ENCODE measurements around the gene TMEM125.

TMEM125 gene

GRCh38 chr1:43288785-43289706 lies 19.3 kb downstream of the TMEM125 start:
- in situ Hi-C loops (cut with MboI; ENCODE audit: low sequenced_read_pairs) = no loop called here

GRCh38 chr1:43292216-43292615 lies 22.4 kb downstream of the TMEM125 start:
- in situ Hi-C loops (cut with MboI; ENCODE audit: low sequenced_read_pairs) = no loop called here

GRCh38 chr1:43292679-43293078 lies 22.9 kb downstream of the TMEM125 start:
- in situ Hi-C loops (cut with MboI; ENCODE audit: low sequenced_read_pairs) = no loop called here

GRCh38 chr1:43293176-43293575 lies 23.4 kb downstream of the TMEM125 start:
- in situ Hi-C loops (cut with MboI; ENCODE audit: low sequenced_read_pairs) = no loop called here

- in situ Hi-C loops (cut with MboI; ENCODE audit: low sequenced_read_pairs) = no loop called here
Measured at GRCh38 chr1:43293896-43294760, 24.3 kb downstream of the TMEM125 start.

DNA sequence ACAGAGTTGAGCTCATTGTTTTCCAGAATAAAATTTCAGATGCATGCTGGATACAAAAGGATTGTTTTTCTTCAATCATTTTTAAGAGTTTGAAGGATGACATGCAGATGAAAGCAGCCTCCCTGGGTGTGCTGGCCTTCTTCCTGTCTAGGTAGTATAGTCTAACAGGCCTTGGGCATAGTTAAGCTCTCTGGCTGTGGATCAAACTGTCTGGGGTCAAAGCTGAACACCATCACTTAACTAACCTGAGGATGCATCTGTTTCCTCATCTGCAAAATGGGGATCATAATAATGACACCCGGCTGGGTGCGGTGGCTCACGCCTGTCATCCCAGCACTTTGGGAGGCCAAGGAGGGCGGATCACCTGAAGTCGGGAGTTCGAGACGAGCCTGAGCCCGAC lies 25.0 kb downstream of the TMEM125 start:
- in situ Hi-C loops (cut with MboI; ENCODE audit: low sequenced_read_pairs) = no loop called here

DNA sequence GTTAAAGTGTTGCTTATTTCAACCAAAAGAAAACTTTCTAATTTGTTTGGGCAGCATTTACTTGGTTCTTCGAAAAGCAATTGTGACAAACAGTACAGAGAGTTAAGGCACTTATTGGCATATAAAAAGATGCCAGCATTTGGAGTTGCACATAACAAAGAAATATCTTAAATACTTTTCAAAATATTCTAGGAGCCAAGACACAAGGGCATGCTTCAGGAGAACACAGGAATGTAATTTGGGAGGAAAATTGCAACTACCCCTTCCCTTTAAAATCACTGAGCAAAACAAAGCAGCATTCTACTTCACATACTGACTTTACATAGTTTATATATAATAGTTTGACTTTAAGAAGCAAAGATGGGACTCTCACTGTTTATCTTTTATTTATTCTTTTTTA lies 26.4 kb downstream of the TMEM125 start:
- in situ Hi-C loops (cut with MboI; ENCODE audit: low sequenced_read_pairs) = no loop called here

GRCh38 chr1:43298055-43298454 lies 28.3 kb downstream of the TMEM125 start:
- in situ Hi-C loops (cut with MboI; ENCODE audit: low sequenced_read_pairs) = no loop called here

DNA sequence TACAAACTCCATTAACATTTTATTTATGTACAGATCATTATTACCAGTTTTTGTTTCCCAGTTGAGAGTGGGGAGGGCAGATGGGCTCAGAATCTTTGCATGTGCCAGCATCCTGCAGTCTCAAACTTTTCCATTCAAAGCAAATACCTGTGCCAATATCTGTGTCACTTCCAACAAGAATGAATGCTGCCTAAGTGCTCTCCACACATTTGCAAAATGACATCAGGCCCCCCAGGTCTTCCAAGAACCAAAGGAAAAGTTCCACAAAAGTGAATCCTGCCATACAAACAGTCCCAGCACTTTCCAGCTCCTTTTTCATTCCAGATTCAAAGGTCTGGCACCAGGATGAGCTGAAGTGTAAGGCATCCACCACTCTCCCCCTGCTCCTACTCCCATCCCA lies 29.3 kb downstream of the TMEM125 start:
- in situ Hi-C loops (cut with MboI; ENCODE audit: low sequenced_read_pairs) = no loop called here

DNA sequence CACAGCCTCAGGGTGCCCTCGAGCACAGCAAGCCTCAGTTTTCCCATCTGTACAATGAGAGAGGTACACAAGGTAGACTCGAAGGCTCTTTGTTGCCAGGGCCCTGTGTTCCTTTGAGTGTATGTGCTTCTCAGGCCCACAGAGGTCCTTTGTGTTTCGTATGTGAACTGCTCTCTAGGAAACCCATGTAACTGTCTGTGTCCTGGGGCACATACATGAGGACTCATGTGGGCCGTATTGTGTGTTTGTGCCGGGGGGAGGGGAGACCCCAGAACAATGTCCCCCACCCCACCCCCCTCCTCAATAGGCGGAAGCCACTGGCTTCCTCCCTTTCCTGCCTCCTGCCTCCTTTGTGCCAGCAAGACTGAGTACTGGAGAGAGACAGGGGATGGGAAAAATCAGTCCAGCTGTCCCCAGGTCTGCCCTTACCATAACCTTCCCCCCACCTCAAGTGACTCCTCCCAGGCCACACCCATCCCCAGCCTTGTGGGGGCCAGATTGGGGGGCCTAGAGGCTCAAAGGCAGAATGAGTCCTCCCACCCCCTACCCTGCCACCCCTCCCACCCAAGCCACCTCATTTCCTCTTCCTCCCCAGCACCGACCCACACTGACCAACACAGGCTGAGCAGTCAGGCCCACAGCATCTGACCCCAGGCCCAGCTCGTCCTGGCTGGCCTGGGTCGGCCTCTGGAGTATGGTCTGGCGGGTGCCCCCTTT lies 30.8 kb downstream of the TMEM125 start, which contains the start of gene TIE1:
TIE1 (plus strand) TSS at position 605 of the 717 bp plus-strand sequence; CDS start at position 695, 90 bp downstream.
- in situ Hi-C loops (cut with MboI; ENCODE audit: low sequenced_read_pairs) = no loop called here

DNA sequence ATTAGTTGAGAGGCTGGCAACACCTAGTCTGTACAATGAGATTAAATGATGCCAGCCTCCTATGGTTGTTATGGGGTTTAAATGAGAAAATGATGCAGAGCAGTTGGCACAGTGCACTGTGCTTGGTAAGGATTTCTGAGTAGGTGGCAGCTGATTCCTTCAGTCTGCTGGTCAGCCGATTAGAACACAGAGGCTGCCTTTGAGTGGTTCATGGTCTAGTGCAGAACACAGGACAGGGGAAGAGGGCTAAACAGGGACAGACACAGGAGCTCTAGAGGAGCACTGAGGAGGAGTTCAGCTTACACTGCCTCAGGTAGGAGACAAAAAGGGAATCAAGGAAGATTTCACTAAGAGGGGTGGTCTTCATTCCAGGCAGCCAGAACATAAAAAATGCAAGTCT lies 32.4 kb downstream of the TMEM125 start:
- in situ Hi-C loops (cut with MboI; ENCODE audit: low sequenced_read_pairs) = no loop called here

DNA sequence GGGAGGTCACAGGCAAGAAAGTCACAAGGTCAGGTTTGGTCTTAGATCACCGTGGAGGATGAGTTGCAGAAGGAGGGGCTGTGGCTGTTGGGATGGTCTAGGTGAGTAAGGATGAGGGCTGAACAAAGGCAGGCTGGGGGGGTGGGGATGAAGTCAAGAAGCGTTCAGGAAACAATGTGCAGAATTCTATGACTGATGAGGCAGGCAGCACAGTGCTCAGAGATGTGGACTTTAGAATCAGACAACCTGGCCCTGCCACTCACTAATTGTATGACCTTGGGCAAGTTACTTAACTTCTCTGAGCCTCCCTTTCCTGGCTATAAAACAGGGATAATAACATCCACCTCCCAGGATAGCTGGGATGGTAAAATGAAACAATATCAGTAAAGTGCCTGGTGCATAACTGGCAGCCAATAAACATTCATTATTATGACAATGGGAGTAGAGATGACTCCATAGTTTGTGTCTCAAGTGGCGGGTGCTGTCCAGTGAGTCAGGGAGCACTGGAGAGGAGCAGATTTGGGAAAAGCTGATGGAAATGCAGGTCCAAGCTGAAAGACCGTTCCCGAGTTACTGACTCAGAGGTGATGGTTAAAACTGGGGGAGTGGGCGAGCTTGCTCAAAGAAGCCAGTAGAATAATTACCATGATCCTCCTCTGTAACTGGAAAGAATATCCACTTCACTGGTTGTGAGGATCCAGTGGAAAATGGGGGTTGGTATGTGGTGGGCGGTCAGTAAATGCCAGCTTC lies 33.1 kb downstream of the TMEM125 start:
- in situ Hi-C loops (cut with MboI; ENCODE audit: low sequenced_read_pairs) = no loop called here

DNA sequence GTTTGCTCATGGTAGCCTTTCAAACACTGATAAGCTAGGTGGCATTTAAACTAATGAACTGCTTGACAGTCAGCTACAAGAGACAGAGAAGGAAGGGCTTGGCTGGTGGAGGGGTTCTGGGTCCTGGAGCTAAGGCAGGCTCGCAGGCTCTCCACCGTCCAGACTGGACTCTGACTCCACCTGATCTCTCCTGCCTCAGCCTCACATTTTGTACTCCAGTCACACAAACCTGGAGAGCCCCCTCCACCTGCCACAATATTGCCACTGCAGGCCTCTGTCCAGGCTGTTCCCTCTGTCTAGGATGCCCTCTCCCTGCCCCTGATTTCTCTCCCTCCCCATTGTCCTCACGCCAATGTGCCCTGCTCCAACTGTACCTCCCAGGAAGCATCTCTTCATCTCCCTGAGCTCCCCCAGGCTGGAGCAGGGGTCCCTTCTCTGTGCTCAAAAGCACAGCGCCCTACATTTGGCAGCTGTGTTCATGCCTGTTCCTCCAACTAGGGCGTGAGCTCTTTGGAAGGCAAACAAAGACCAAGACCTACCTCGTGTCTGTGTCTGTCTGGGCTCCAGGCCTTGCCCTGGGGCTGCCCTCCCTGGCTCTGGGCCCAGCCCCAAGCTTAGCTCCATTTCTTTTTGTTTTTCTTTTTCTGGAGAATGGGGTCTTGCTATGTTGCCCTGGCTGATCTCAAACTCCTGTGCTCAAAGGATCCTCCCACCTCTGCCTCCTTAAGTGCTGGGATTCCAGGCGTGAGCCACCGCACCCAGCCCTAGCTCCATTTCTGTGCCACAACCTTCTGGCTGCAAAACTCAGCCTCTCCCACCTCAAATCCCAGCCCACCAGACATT lies 33.9 kb downstream of the TMEM125 start:
- in situ Hi-C loops (cut with MboI; ENCODE audit: low sequenced_read_pairs) = no loop called here

- in situ Hi-C loops (cut with MboI; ENCODE audit: low sequenced_read_pairs) = no loop called here
Measured at GRCh38 chr1:43304314-43304681, 34.5 kb downstream of the TMEM125 start.

DNA sequence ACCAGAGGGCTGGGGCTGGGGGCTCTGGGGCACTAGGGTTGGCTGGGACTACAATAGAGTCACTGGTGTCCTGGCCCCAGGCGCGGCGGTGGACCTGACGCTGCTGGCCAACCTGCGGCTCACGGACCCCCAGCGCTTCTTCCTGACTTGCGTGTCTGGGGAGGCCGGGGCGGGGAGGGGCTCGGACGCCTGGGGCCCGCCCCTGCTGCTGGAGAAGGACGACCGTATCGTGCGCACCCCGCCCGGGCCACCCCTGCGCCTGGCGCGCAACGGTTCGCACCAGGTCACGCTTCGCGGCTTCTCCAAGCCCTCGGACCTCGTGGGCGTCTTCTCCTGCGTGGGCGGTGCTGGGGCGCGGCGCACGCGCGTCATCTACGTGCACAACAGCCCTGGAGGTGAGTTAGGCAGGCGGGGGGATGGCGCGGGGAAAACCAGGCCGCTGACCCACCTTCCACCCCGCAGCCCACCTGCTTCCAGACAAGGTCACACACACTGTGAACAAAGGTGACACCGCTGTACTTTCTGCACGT lies 35.1 kb downstream of the TMEM125 start:
- in situ Hi-C loops (cut with MboI; ENCODE audit: low sequenced_read_pairs) = no loop called here

DNA sequence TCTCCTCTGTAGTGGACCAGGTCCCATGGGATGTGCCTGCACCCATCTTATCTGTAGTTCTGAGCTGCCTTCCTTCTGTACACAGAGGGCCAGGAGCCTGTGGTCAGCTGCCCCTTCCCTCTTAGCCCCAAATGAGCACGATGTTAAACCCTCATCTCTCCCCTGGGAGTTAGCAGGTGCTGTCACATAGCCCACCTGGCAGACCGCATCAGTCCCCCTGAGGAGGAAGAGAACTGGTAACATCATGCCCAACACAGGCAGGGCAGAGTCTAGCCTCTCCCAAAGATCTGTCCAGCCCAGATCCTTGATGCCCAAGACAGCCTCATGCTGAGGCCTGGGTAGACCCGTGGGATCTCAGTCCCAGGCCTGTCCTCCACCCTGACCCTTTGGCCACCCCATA lies 35.7 kb downstream of the TMEM125 start:
- in situ Hi-C loops (cut with MboI; ENCODE audit: low sequenced_read_pairs) = no loop called here

DNA sequence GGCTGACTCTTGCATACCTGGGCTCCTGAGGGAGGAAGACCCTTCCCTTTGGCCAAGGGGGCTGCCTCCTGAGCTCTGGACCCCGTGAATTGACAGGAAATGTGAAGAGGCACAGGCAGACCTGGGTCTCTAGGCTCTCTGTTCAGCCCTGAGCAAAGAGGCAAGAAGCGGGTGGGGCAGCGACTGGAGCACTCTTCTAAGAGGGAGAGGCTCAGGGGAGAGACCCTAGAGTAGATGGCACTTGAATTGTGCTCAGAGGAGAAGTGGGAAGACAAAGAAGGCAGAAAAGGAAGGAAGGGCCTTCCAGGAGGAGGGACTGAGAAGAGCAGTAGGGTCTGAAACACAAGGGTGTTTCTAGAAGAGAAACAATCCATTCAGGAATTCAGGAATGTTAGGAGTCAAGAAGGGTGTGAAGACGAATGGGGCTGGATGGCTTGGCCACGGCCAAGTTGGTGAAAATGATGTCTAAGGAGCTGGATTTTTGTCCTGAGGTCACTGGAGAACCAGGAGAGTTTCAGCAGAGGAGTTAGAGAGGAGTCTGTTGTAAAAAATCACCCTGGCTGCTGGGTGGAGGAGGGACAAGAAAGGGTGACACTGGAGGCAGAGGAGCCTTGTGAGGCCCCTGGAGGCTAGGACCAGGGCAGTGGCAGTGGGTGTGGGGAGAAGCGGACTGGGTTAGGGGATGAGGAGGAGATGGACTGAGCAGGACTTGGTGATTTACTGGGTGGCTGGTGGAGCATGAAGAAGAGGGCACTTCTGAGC lies 36.3 kb downstream of the TMEM125 start:
- in situ Hi-C loops (cut with MboI; ENCODE audit: low sequenced_read_pairs) = no loop called here

- in situ Hi-C loops (cut with MboI; ENCODE audit: low sequenced_read_pairs) = no loop called here
Measured at GRCh38 chr1:43306688-43307457, 37.1 kb downstream of the TMEM125 start.

All from HL-60/S4 treated with retinoic acid at 250 ng/mL for 4 days and 3 days (cell line).